ENCODE results near the gene SERPINI1.

Gene SERPINI1

GRCh38 chr3:167854846-167855245 lies 119.3 kb downstream of the SERPINI1 start:
- no peak for DNase-seq

GRCh38 chr3:167855306-167855705 lies 119.8 kb downstream of the SERPINI1 start:
- DNase-seq, result no peak

- DNase-seq, result no peak
Measured at GRCh38 chr3:167858865-167859264, 123.3 kb downstream of the SERPINI1 start.

GRCh38 chr3:167859610-167860009 lies 124.1 kb downstream of the SERPINI1 start:
- DNase-seq, result no peak

GRCh38 chr3:167861649-167862048 lies 126.1 kb downstream of the SERPINI1 start:
- DNase-seq, result no peak

GRCh38 chr3:167862104-167862730 lies 126.7 kb downstream of the SERPINI1 start:
- no peak for DNase-seq

GRCh38 chr3:167863811-167864551 lies 128.5 kb downstream of the SERPINI1 start:
- no peak for DNase-seq

GRCh38 chr3:167864552-167864874 lies 129.0 kb downstream of the SERPINI1 start:
- DNase-seq, result no peak

GRCh38 chr3:167866331-167866730 lies 130.8 kb downstream of the SERPINI1 start:
- DNase-seq, result no peak

GRCh38 chr3:167867981-167868380 lies 132.5 kb downstream of the SERPINI1 start:
- DNase-seq, result no peak

- no peak for DNase-seq
Measured at GRCh38 chr3:167870181-167870580, 134.7 kb downstream of the SERPINI1 start.

- DNase-seq, result no peak
Measured at GRCh38 chr3:167870759-167871158, 135.2 kb downstream of the SERPINI1 start.

- no peak for DNase-seq
Measured at GRCh38 chr3:167872032-167872431, 136.5 kb downstream of the SERPINI1 start.

GRCh38 chr3:167872941-167873340 lies 137.4 kb downstream of the SERPINI1 start:
- DNase-seq, result no peak

GRCh38 chr3:167874671-167875372 lies 139.3 kb downstream of the SERPINI1 start:
- no peak for DNase-seq
